Trophoblast cell (in vitro differentiated cells and primary cell): ENCODE data around the gene DCN.

Experiments
- DNase-seq, 2 donors: peaks; one replicate each; pipeline ENCODE4 v3.0.0-alpha.2; 2016
- H2AFZ ChIP-seq: 2 replicates; pipeline ENCODE4 v1.6.1; 2013; ENCODE audit warnings: low read length, moderate library complexity, mild to moderate bottlenecking; ENCODE audit not compliant: insufficient read depth, poor library complexity
- H2AK5ac ChIP-seq: 2 replicates; pipeline ENCODE4 v1.6.1; 2013; ENCODE audit warnings: mild to moderate bottlenecking, low read length
- H2BK120ac ChIP-seq: 2 replicates; pipeline ENCODE4 v1.6.1; 2013; ENCODE audit warnings: low read length, mild to moderate bottlenecking, moderate library complexity; ENCODE audit not compliant: insufficient read depth, poor library complexity
- H2BK12ac ChIP-seq: 2 replicates; pipeline ENCODE4 v1.6.1; 2013; ENCODE audit warnings: mild to moderate bottlenecking, low read length, moderate library complexity
- H2BK5ac ChIP-seq: 2 replicates; pipeline ENCODE4 v1.6.1; 2013; ENCODE audit warnings: low read length, low read depth, moderate library complexity, mild to moderate bottlenecking; ENCODE audit not compliant: poor library complexity
- H3K14ac ChIP-seq: 2 replicates; pipeline ENCODE4 v1.6.1; 2013; ENCODE audit warnings: mild to moderate bottlenecking, low read length
- H3K18ac ChIP-seq: 2 replicates; pipeline ENCODE4 v1.6.1; 2013; ENCODE audit warnings: mild to moderate bottlenecking, low read length
- H3K23ac ChIP-seq: 2 replicates; pipeline ENCODE4 v1.6.1; 2013; ENCODE audit warnings: low read length
- H3K27ac ChIP-seq: 2 replicates; pipeline ENCODE4 v1.5.1; 2013; ENCODE audit warnings: low read depth, mild to moderate bottlenecking, inconsistent platforms, low read length, moderate library complexity
- H3K27me3 ChIP-seq: 2 replicates; pipeline ENCODE4 v1.6.1; 2013; ENCODE audit warnings: inconsistent platforms, mild to moderate bottlenecking, low read length, moderate library complexity; ENCODE audit not compliant: insufficient read depth
- H3K36me3 ChIP-seq, 2 experiments: 1 replicate in 1 of 2; 2 replicates in 1 of 2; pipeline ENCODE4 v1.6.1; 2013; ENCODE audit warnings: low read length in 2 of 2, mild to moderate bottlenecking in 2 of 2, moderate library complexity in 1 of 2; ENCODE audit not compliant: insufficient read depth in 2 of 2, control insufficient read depth in 1 of 2
- H3K4ac ChIP-seq: 2 replicates; pipeline ENCODE4 v1.6.1; 2013; ENCODE audit warnings: low read depth, mild to moderate bottlenecking, low read length, moderate library complexity
- H3K4me1 ChIP-seq, 2 experiments: 1 replicate in 1 of 2; 2 replicates in 1 of 2; pipeline ENCODE4 v1.6.1; 2013; ENCODE audit warnings: low read length in 2 of 2, mild to moderate bottlenecking in 2 of 2, moderate library complexity in 1 of 2; ENCODE audit not compliant: insufficient read depth in 2 of 2, control insufficient read depth in 1 of 2
- H3K4me2 ChIP-seq: 2 replicates; pipeline ENCODE4 v1.6.1; 2013; ENCODE audit warnings: inconsistent platforms, mild to moderate bottlenecking, low read length, moderate library complexity
- H3K4me3 ChIP-seq: 2 replicates; pipeline ENCODE4 v1.5.1; 2013; ENCODE audit warnings: mild to moderate bottlenecking, low read depth, low read length, inconsistent platforms
- H3K79me1 ChIP-seq: one replicate; pipeline ENCODE4 v1.6.1; 2013; ENCODE audit warnings: low read length
- H3K79me2 ChIP-seq: 2 replicates; pipeline ENCODE4 v1.6.1; 2013; ENCODE audit warnings: low read length, mild to moderate bottlenecking; ENCODE audit not compliant: control insufficient read depth, insufficient read depth, poor library complexity
- H3K9ac ChIP-seq: 2 replicates; pipeline ENCODE4 v1.6.1; 2013; ENCODE audit warnings: mild to moderate bottlenecking, low read length
- H3K9me3 ChIP-seq: 2 replicates; pipeline ENCODE4 v1.6.1; 2013; ENCODE audit warnings: low read depth, mild to moderate bottlenecking, control low read depth, inconsistent platforms, low read length; ENCODE audit not compliant: insufficient read depth
- H4K12ac ChIP-seq: 2 replicates; pipeline ENCODE4 v1.6.1; 2013; ENCODE audit warnings: low read depth, mild to moderate bottlenecking, low read length, moderate library complexity
- H4K8ac ChIP-seq: 2 replicates; pipeline ENCODE4 v1.6.1; 2013; ENCODE audit warnings: low read depth, mild to moderate bottlenecking, low read length, moderate library complexity
- H4K91ac ChIP-seq: one replicate; pipeline ENCODE4 v1.6.1; 2013; ENCODE audit warnings: low read depth, mild to moderate bottlenecking, low read length, moderate library complexity
- WGBS: extraction: QIAGEN DNeasy Blood & Tissue Kit; methylation state at CpG from one replicate; pipeline ENCODE4 v1.1.7; 2013; ENCODE audit warnings: missing lambda C conversion rate; ENCODE audit not compliant: insufficient read length, insufficient coverage; ENCODE audit errors: extremely low coverage; 5-methylcytosine and 5-hydroxymethylcytosine counted together

The DCN gene

DNA sequence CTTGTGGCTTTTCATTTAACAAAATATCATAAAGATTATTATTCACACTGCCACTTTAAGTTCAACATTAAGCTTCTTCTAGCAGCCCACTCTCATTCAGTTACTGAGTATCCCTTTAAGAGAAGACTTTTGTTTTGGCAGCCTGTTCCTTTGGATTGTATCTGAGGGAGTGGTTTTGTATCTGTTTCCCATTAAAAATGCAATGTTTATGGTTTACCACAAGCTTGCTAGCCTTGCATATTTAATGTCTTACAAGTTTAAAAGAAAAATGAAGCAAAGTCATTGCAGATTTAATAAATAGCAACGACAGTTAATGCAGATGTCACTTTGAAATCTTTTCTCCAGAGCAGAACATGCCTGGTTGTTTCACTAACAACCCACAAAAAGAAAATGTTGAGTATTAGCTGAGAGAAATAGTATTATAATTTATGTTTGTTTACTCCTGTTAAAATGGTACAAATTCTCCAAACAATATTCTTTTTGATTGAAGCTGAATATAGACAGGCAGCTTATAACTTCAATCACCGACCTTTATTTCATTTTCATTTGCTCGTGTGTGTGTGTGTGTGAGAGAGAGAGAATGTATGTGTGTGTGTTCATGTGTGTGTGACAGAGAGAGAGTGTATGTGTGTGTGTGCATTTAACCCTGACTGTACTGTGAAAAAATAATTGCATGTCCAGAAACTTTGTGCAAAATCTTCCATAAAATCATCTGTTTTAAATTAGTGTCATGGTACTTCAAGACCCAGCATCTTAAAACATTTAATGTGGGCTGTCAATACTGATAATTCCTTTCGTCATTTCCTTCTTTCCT lies 1.8 kb downstream of the DCN start:
- H2AFZ ChIP-seq, result no peak overlapping the region
- H2BK12ac ChIP-seq, result no peak overlapping the region
- no peak overlapping the region for H3K4ac ChIP-seq
- H3K18ac ChIP-seq, result no peak overlapping the region
- peak overlapping the region; percentile 9 for H3K4me2 ChIP-seq
- peaks cover 0 to 3% of the 10 kb centered on the region in 2 experiments for H3K4me1 ChIP-seq
- no peak for DNase-seq
- H2BK120ac ChIP-seq, result no peak overlapping the region
- no peaks in the 10 kb centered on the region for H3K36me3 ChIP-seq
- no peak overlapping the region for H3K14ac ChIP-seq
- H4K12ac ChIP-seq, result no peak overlapping the region
- peaks cover 6% of the 10 kb centered on the region for H3K79me1 ChIP-seq
- H2AK5ac ChIP-seq, result no peak overlapping the region
- no peak overlapping the region for H3K9ac ChIP-seq
- no peaks in the 10 kb centered on the region for H3K9me3 ChIP-seq
- H3K27me3 ChIP-seq, result no peaks in the 10 kb centered on the region
- no peak overlapping the region for H4K91ac ChIP-seq
- no peak overlapping the region for H3K27ac ChIP-seq
- H3K23ac ChIP-seq, result no peak overlapping the region
- H2BK5ac ChIP-seq, result no peak overlapping the region
- no peak overlapping the region for H3K4me3 ChIP-seq
- WGBS, result no CpG with 5 or more reads among the region's 4 CpGs
- no peaks in the 10 kb centered on the region for H3K79me2 ChIP-seq
- no peak overlapping the region for H4K8ac ChIP-seq

DNA sequence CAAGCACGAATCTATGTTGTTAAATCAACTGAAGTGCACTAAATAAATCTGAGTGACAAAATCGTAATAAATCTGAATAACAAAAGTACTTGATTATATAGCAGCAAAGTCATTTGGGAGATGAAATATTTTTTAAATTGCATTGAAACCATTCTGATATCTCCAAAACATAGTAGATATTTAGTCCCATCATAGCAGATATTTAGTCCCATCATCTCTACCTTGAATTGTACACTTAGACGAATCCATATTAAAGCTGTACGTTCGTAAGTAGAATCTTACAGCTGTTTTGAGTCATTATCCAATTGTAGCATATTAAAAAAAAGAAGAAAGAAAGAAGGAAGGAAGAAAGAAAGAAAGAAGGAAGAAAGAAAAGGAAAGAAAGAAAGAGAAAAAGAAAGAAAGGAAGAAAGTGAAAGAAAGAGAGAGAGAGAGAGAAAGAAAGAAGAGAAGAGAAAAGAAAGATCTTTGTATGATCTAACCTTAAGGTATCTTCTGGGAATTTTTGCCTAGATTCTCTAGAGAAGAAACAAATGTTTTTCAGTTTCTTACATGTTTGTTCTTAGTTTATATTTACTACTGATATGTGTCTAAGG lies 2.6 kb downstream of the DCN start:
- H3K23ac ChIP-seq, result no peak overlapping the region
- no peak overlapping the region for H3K9ac ChIP-seq
- H3K4me2 ChIP-seq, result no peak overlapping the region
- H3K4ac ChIP-seq, result no peak overlapping the region
- DNase-seq, result no peak
- no peak overlapping the region for H3K4me3 ChIP-seq
- no peak overlapping the region for H3K18ac ChIP-seq
- H3K14ac ChIP-seq, result no peak overlapping the region
- H2BK120ac ChIP-seq, result no peak overlapping the region
- H3K4me1 ChIP-seq, result peaks cover 0 to 3% of the 10 kb centered on the region in 2 experiments
- WGBS, result no CpG with 5 or more reads among the region's 5 CpGs
- H4K8ac ChIP-seq, result no peak overlapping the region
- H3K79me1 ChIP-seq, result peaks cover 4% of the 10 kb centered on the region
- H4K91ac ChIP-seq, result no peak overlapping the region
- H2AK5ac ChIP-seq, result no peak overlapping the region
- H2AFZ ChIP-seq, result no peak overlapping the region
- no peak overlapping the region for H2BK5ac ChIP-seq
- H3K27me3 ChIP-seq, result no peaks in the 10 kb centered on the region
- no peak overlapping the region for H3K27ac ChIP-seq
- no peak overlapping the region for H2BK12ac ChIP-seq
- no peaks in the 10 kb centered on the region for H3K36me3 ChIP-seq
- H3K79me2 ChIP-seq, result no peaks in the 10 kb centered on the region
- no peaks in the 10 kb centered on the region for H3K9me3 ChIP-seq
- H4K12ac ChIP-seq, result no peak overlapping the region

DNA sequence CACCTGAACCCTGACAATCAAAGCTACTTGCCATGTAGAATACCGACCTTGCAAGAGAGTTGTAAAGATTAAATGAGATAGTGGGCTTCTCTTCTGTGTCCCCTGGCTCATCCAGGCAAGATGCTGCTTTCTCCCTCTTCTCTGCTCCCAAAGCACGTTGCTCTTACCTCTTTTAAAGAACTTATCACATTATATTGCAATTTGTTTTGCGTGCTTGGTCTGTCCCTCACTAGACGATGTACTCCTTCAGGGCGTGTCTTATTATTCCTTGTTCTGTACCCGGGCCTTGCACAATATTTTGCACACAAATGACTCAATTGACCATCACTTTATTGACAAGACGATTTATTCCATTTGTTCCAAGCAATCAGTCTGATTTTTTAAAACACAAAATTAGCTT lies 3.3 kb downstream of the DCN start:
- Histone ChIP-seq H2AFZ (no peak overlapping the region), H3K4ac (no peak overlapping the region), H3K9me3 (no peaks in the 10 kb centered on the region), H3K14ac (peak overlapping the region; percentile 70), H4K8ac (no peak overlapping the region), H3K9ac (no peak overlapping the region), H4K91ac (no peak overlapping the region), H3K4me1 (peaks cover 0 to 3% of the 10 kb centered on the region in 2 experiments), H4K12ac (no peak overlapping the region), H3K79me1 (peaks cover 4% of the 10 kb centered on the region), H2BK12ac (peak overlapping the region; percentile 43), H3K4me3 (no peak overlapping the region), H3K79me2 (no peaks in the 10 kb centered on the region), H3K27me3 (no peaks in the 10 kb centered on the region), H2BK5ac (no peak overlapping the region), H2BK120ac (peak overlapping the region; percentile 8), H2AK5ac (peak overlapping the region; percentile 64), H3K23ac (no peak overlapping the region), H3K18ac (no peak overlapping the region), H3K36me3 (no peaks in the 10 kb centered on the region), H3K27ac (no peak overlapping the region), H3K4me2 (peak overlapping the region; percentile 11)
- WGBS, result no CpG with 5 or more reads among the region's 7 CpGs
- no peak for DNase-seq

DNA sequence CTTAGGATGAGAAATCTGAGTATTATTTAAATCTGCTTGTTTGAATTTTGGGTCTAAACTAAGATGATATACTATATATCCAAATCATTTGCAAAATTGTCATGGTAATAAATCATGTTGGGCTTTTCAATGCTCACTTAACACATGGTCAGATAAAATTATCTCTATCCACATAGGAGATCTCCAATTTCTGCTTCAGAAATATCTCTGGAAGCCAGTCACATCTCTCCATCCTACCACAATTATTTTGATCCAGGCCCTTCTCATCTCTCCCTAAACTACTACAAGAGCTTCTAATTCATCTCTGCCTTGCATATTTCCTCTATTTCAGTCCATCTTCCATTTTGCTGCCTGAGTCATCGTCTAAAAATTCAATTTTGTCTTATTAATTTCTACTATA lies 3.8 kb downstream of the DCN start:
- no peak overlapping the region for H2BK120ac ChIP-seq
- no peak overlapping the region for H3K14ac ChIP-seq
- H3K79me1 ChIP-seq, result peaks cover 4% of the 10 kb centered on the region
- no peaks in the 10 kb centered on the region for H3K9me3 ChIP-seq
- no peak overlapping the region for H2BK5ac ChIP-seq
- no peak overlapping the region for H3K18ac ChIP-seq
- no peaks in the 10 kb centered on the region for H3K79me2 ChIP-seq
- no peak overlapping the region for H4K8ac ChIP-seq
- peaks cover 0 to 3% of the 10 kb centered on the region in 2 experiments for H3K4me1 ChIP-seq
- no peak overlapping the region for H4K12ac ChIP-seq
- H3K23ac ChIP-seq, result no peak overlapping the region
- no peak overlapping the region for H3K27ac ChIP-seq
- no peak overlapping the region for H2AFZ ChIP-seq
- no peak overlapping the region for H3K4me2 ChIP-seq
- no peaks in the 10 kb centered on the region for H3K27me3 ChIP-seq
- H4K91ac ChIP-seq, result no peak overlapping the region
- H3K4me3 ChIP-seq, result no peak overlapping the region
- H2BK12ac ChIP-seq, result no peak overlapping the region
- WGBS, result no CpG with 5 or more reads among the region's 1 CpG
- no peak overlapping the region for H2AK5ac ChIP-seq
- no peaks in the 10 kb centered on the region for H3K36me3 ChIP-seq
- no peak for DNase-seq
- H3K9ac ChIP-seq, result no peak overlapping the region
- no peak overlapping the region for H3K4ac ChIP-seq
